ENCODE data around the gene ATE1.

DNA sequence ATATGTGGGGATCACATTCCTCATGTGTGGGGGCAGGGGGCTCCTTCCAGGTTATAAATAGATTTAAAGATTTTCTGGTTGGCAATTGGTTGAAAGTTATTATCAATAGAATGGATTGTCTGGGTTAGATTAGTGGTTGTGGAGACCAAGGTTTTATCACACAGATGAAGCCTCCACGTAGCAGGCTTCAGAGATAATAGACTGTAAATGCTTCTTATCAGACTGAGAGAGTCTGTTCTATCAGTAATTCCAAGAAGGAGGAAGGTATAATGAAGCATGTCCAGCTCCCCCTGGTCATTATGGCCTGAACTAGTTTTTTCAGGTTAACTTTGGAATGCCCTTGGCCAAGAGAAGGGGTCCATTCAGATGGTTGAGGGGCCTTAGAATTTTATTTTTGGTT is 211.9 kb downstream of the ATE1 start:
- TF ChIP-seq, protein P1, sequence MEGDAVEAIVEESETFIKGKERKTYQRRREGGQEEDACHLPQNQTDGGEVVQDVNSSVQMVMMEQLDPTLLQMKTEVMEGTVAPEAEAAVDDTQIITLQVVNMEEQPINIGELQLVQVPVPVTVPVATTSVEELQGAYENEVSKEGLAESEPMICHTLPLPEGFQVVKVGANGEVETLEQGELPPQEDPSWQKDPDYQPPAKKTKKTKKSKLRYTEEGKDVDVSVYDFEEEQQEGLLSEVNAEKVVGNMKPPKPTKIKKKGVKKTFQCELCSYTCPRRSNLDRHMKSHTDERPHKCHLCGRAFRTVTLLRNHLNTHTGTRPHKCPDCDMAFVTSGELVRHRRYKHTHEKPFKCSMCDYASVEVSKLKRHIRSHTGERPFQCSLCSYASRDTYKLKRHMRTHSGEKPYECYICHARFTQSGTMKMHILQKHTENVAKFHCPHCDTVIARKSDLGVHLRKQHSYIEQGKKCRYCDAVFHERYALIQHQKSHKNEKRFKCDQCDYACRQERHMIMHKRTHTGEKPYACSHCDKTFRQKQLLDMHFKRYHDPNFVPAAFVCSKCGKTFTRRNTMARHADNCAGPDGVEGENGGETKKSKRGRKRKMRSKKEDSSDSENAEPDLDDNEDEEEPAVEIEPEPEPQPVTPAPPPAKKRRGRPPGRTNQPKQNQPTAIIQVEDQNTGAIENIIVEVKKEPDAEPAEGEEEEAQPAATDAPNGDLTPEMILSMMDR (IDR thresholded peaks at IDR 0.05; ENCODE audit: borderline replicate concordance, extremely low read depth, low read length, poor library complexity, severe bottlenecking), result no peak
- TF ChIP-seq EZH2 (IDR thresholded peaks at IDR 0.05; ENCODE audit: borderline replicate concordance, low read depth, low read length, severe bottlenecking), result no peak
